ENCODE data around the gene HSPG2. TPM values are rescaled to one million over a fixed set of nuclear protein-coding genes. Genes with fewer than 3 reads are reported as not detected.

HSPG2 gene
- total and polyA plus RNA-seq, 9 of the 15 experiments (the other 6 are each of a cell fraction or from before 2014, with no cell fraction given): 0.14 to 160 (median 15.7) TPM

DNA sequence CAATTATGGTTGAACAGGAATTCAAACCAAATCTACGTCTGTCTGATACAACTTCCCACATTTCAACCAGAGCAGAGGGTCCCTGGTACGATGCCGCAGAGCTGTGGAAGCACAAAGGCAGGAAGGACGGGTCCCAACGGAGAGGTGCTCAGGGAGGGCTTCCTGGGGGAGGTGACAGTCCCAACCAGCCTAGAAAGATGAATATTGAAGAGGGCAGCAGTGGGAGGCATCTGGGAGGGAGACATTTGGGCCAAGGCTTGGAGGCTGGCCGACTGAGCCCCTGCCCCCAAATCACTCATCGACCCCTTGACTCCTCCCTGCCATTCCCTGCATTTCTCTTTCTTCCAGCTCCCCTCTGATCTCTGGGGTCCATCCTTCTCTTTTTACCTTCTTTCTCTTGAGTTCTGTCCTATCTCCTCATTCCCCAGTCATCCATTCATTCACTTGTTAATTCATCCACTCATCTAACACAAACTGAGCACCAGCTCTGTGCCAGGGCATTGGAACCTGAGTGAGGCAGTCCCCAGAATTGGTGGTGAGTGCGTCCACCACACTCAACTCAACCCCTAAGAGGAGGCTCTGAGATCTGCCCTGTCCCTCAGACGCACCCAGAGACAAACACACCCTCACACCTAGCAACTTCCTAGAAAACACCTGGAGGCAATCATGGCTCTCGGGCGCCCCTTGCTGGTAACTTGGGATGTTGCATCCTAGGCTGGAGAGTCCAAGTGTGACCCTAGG lies 26.5 kb upstream of the HSPG2 start (continued):
- no peak for TF ChIP-seq ZNF584 (CRISPR knock-in tag; IDR thresholded peaks at IDR 0.05; ENCODE audit: low read depth)
- TF ChIP-seq ZNF57 (CRISPR knock-in tag; IDR thresholded peaks at IDR 0.05): no peak
- TF ChIP-seq DIDO1 (tag; IDR thresholded peaks at IDR 0.05; ENCODE audit: low read depth): no peak
- TF ChIP-seq GTF2F1 (IDR thresholded peaks at IDR 0.05; ENCODE audit: low read depth, low read length): no peak
- TF ChIP-seq, protein P1, sequence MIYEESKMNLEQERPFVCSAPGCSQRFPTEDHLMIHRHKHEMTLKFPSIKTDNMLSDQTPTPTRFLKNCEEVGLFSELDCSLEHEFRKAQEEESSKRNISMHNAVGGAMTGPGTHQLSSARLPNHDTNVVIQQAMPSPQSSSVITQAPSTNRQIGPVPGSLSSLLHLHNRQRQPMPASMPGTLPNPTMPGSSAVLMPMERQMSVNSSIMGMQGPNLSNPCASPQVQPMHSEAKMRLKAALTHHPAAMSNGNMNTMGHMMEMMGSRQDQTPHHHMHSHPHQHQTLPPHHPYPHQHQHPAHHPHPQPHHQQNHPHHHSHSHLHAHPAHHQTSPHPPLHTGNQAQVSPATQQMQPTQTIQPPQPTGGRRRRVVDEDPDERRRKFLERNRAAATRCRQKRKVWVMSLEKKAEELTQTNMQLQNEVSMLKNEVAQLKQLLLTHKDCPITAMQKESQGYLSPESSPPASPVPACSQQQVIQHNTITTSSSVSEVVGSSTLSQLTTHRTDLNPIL (CRISPR knock-in tag; IDR thresholded peaks at IDR 0.05): no peak
- TF ChIP-seq MEF2D (tag; conservative IDR thresholded peaks at IDR 0.05; ENCODE audit: low read depth): no peak
- TF ChIP-seq CBX2 (IDR thresholded peaks at IDR 0.05; ENCODE audit: insufficient read depth, low read length, poor library complexity, severe bottlenecking): no peak
- TF ChIP-seq ELF1 (tag; IDR thresholded peaks at IDR 0.05): no peak; the same call in 1 of the 2 replicates
- no peak for TF ChIP-seq ZNF165 (CRISPR knock-in tag; IDR thresholded peaks at IDR 0.05; ENCODE audit: borderline replicate concordance)
- TF ChIP-seq CREM (IDR thresholded peaks at IDR 0.05; ENCODE audit: low read depth): no peak
- no peak for TF ChIP-seq E2F3 (CRISPR knock-in tag; IDR thresholded peaks at IDR 0.05)
- TF ChIP-seq, protein P2, sequence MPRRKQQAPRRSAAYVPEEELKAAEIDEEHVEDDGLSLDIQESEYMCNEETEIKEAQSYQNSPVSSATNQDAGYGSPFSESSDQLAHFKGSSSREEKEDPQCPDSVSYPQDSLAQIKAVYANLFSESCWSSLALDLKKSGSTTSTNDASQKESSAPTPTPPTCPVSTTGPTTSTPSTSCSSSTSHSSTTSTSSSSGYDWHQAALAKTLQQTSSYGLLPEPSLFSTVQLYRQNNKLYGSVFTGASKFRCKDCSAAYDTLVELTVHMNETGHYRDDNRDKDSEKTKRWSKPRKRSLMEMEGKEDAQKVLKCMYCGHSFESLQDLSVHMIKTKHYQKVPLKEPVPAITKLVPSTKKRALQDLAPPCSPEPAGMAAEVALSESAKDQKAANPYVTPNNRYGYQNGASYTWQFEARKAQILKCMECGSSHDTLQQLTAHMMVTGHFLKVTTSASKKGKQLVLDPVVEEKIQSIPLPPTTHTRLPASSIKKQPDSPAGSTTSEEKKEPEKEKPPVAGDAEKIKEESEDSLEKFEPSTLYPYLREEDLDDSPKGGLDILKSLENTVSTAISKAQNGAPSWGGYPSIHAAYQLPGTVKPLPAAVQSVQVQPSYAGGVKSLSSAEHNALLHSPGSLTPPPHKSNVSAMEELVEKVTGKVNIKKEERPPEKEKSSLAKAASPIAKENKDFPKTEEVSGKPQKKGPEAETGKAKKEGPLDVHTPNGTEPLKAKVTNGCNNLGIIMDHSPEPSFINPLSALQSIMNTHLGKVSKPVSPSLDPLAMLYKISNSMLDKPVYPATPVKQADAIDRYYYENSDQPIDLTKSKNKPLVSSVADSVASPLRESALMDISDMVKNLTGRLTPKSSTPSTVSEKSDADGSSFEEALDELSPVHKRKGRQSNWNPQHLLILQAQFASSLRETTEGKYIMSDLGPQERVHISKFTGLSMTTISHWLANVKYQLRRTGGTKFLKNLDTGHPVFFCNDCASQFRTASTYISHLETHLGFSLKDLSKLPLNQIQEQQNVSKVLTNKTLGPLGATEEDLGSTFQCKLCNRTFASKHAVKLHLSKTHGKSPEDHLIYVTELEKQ (CRISPR knock-in tag; IDR thresholded peaks at IDR 0.05): no peak
- no peak for TF ChIP-seq MEIS2 (IDR thresholded peaks at IDR 0.05; ENCODE audit: partially characterized antibody)
- no peak for TF ChIP-seq DACH1 (IDR thresholded peaks at IDR 0.05; ENCODE audit: partially characterized antibody)
- no peak for TF ChIP-seq MITF (IDR thresholded peaks at IDR 0.05)
- peak; percentile 92; the same call in 1 of the 2 replicates for TF ChIP-seq HDGF (IDR thresholded peaks at IDR 0.05)
- 0 out of 2 replicates have a peak, but pooled peaks have one; percentile 41 for TF ChIP-seq RFX5 (IDR thresholded peaks at IDR 0.05; ENCODE audit: low read depth, low read length)
- no peak for TF ChIP-seq HMG20A (CRISPR knock-in tag; conservative IDR thresholded peaks at IDR 0.05)
- TF ChIP-seq SRSF1 (IDR thresholded peaks at IDR 0.05; ENCODE audit: low read depth, low read length): no peak
- no peak for TF ChIP-seq CEBPB (tag; IDR thresholded peaks at IDR 0.05)
- no peak for TF ChIP-seq LCOR (CRISPR knock-in tag; IDR thresholded peaks at IDR 0.05)
- TF ChIP-seq, protein P3, sequence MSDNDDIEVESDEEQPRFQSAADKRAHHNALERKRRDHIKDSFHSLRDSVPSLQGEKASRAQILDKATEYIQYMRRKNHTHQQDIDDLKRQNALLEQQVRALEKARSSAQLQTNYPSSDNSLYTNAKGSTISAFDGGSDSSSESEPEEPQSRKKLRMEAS (CRISPR knock-in tag; IDR thresholded peaks at IDR 0.05): no peak
- no peak for TF ChIP-seq TGIF2 (CRISPR knock-in tag; IDR thresholded peaks at IDR 0.05)
- TF ChIP-seq MCM5 (IDR thresholded peaks at IDR 0.05; ENCODE audit: low read depth): no peak
